ENCODE measurements around the gene NT5C2. TPM values are rescaled to one million over a fixed set of nuclear protein-coding genes. Genes with fewer than 3 reads are reported as not detected.

Gene NT5C2
- total RNA-seq (2012; rRNA removed) (60.0 and 83.3 TPM in 2 replicates), polyA plus RNA-seq (2012; rRNA removed) (48.4 and 65.1 TPM in 2 replicates), Bru-seq, nascent RNA (percentile 97 among the genes with signal in this experiment), BruChase-seq, experiment 1, labeled RNA remaining after a 6-hour chase (percentile 97 among the genes with signal in this experiment), BruChase-seq, experiment 2, labeled RNA remaining after a 2-hour chase (percentile 93 among the genes with signal in this experiment)
- polyA plus RNA-seq (2012; cell fraction: cytosol; rRNA removed), result 15.0 and 21.0 TPM in 2 replicates
- polyA plus RNA-seq (2012; cell fraction: nucleus; rRNA removed; ENCODE audit: low replicate concordance), result 13.4 and 65.9 TPM in 2 replicates
- long read RNA-seq, transcript NT5C2-201 (18 exons, 3,435 nt), result major isoform, 17 of 126 reads
- long read RNA-seq, transcript NT5C2-203 (17 exons, 3,365 nt), result minor isoform, 12 of 126 reads
- long read RNA-seq, partial matches to known transcripts, result 9 of 126 reads
- long read RNA-seq, other reads (novel, unspliced or antisense), result 88 of 126 reads

GRCh38 chr10:103193107-103193819, at the start of gene NT5C2:
NT5C2 (minus strand) TSS chr10:103193272; CDS start chr10:103174958, 18,314 bp downstream.
- Histone ChIP-seq H3K27me3 (ENCODE audit: control insufficient read depth, insufficient read depth, low read length) (no peaks in the 10 kb centered on the region), H2AK9ac (replicated peaks; ENCODE audit: low read depth, low read length, poor library complexity) (peak within 1 kb of the TSS; percentile 93), H2BK5ac (ENCODE audit: low read depth, low read length, poor library complexity, severe bottlenecking) (peak within 1 kb of the TSS; percentile 87), H3K9ac (ENCODE audit: low read depth, low read length) (peak within 1 kb of the TSS; percentile 96), H2AK5ac (ENCODE audit: low read depth, low read length) (peak within 1 kb of the TSS; percentile 89), H3K79me1 (ENCODE audit: low read depth in 1 of 2, low read length in 2 of 2) (peaks cover 0 to 32% of the 10 kb centered on the region in 2 experiments; a peak in 2 of 4 replicates), H2BK15ac (ENCODE audit: low read depth, low read length) (peak within 1 kb of the TSS; percentile 93; the same call in 2 of the 3 replicates), H3K9me3 (ENCODE audit: control insufficient read depth, insufficient read depth, low read length) (no peaks in the 10 kb centered on the region), H3K4me1 (ENCODE audit: control insufficient read depth, insufficient read depth, low read length) (peaks cover 21% of the 10 kb centered on the region), H3K36me3 (ENCODE audit: control insufficient read depth, insufficient read depth, low read length) (no peaks in the 10 kb centered on the region), H3K4ac (ENCODE audit: low read depth, low read length) (peak within 1 kb of the TSS; percentile 96), H4K8ac (ENCODE audit: low read depth in 2 of 2, low read length in 2 of 2) (peak within 1 kb of the TSS; percentile 73 to 92), H4K91ac (ENCODE audit: insufficient read depth, low read depth, low read length) (peak within 1 kb of the TSS; percentile 90), H2BK120ac (ENCODE audit: low read depth, low read length) (peak within 1 kb of the TSS; percentile 96), H3K4me2 (ENCODE audit: low read depth, low read length) (peak within 1 kb of the TSS; percentile 92), H3K9me1 (ENCODE audit: insufficient read depth, low read length) (peaks cover 23% of the 10 kb centered on the region), H2AFZ (replicated peaks; ENCODE audit: low read length, poor library complexity) (peak within 1 kb of the TSS; percentile 96), H3K23ac (ENCODE audit: low read depth, low read length) (peak within 1 kb of the TSS; percentile 97), H3K56ac (ENCODE audit: extremely low read depth, insufficient read depth, low read length) (peak within 1 kb of the TSS; percentile 89), H3K4me3 (ENCODE audit: insufficient read depth, low read depth, low read length) (peak within 1 kb of the TSS; percentile 92), H3K14ac (replicated peaks; ENCODE audit: low read depth, low read length) (peak within 1 kb of the TSS; percentile 96), H4K20me1 (ENCODE audit: insufficient read depth, low read length) (peaks cover 27% of the 10 kb centered on the region; the same call in 1 of the 2 replicates), H3K27ac (ENCODE audit: insufficient read depth, low read length) (peak within 1 kb of the TSS; percentile 98), H3K18ac (ENCODE audit: low read depth, low read length) (peak within 1 kb of the TSS; percentile 54), H4K5ac (ENCODE audit: low read depth, low read length) (peak within 1 kb of the TSS; percentile 92), H2BK20ac (ENCODE audit: low read depth, low read length) (peak within 1 kb of the TSS; percentile 85)
- BruUV-seq (replicated peaks), result no TSS peak
- ChIA-PET CTCF (interaction anchor here (1.2 to 2.4 kb wide), 3 partner anchors 45 to 86 kb away, joined by 3 to 6 read pairs (median 4); no protein-coding TSS in a partner anchor), POLR2A (ENCODE audit: unreplicated experiment) (interaction anchor here (0.6 to 1.3 kb wide), 2 partner anchors 46 to 56 kb away, joined by 3 read pairs; no protein-coding TSS in a partner anchor)
- dilution Hi-C loops (cut with HindIII; ENCODE audit: low sequenced_read_pairs, unreplicated experiment), result no loop called here
- ATAC-seq (ENCODE audit: low read depth) (peak; percentile 91), DNase-seq (peak; percentile 72)
- in situ Hi-C loops (cut with MboI; ENCODE audit: low sequenced_read_pairs), result loop anchor here (5.0 kb wide), 1 partner anchor 39 kb away; no protein-coding TSS in a partner anchor
- TF ChIP-seq ELK1 (IDR thresholded peaks at IDR 0.05; ENCODE audit: borderline replicate concordance, low read depth, low read length), result no peak
- TF ChIP-seq MXI1 (IDR thresholded peaks at IDR 0.05; ENCODE audit: borderline replicate concordance, low read depth, low read length), result peak; percentile 33; the same call in 1 of the 2 replicates
- TF ChIP-seq RAD21 (IDR thresholded peaks at IDR 0.05; ENCODE audit: low read length), result peak; percentile 3; the same call in 1 of the 2 replicates
- TF ChIP-seq MAZ (IDR thresholded peaks at IDR 0.05; ENCODE audit: borderline replicate concordance, low read depth, low read length), result peak; percentile 62; the same call in 1 of the 2 replicates
- intact Hi-C loops (cut with micrococcal nuclease), result loop anchor here (2.0 kb wide), 1 partner anchor 52 kb away; the partner anchor contains the start of gene RPEL1
- WGBS, 2 experiments (ENCODE audit: extremely low coverage in 2 of 2, insufficient read length in 1 of 2), result 1% methylated on average over 29 of the region's 62 CpGs; no CpG with 5 or more reads in 1 of the 2 experiments

Data from IMR-90 (cell line).